Measurements from ENCODE around the gene FDXR. TPM values are rescaled to one million over a fixed set of nuclear protein-coding genes. Genes with fewer than 3 reads are reported as not detected.

FDXR gene
- total and polyA plus RNA-seq, 9 of the 15 experiments (the other 6 are each of a cell fraction or from before 2014, with no cell fraction given): 0.89 to 70.7 (median 30.9) TPM

- no peak for TF ChIP-seq ZNF280A (IDR thresholded peaks at IDR 0.05; ENCODE audit: low read depth, partially characterized antibody)
- peak; percentile 68; the same call in 1 of the 2 replicates for TF ChIP-seq TFAP4 (CRISPR knock-in tag; IDR thresholded peaks at IDR 0.05; ENCODE audit: borderline replicate concordance)
- TF ChIP-seq GATAD2A (IDR thresholded peaks at IDR 0.05): no peak
- TF ChIP-seq NCOR1 (IDR thresholded peaks at IDR 0.05): no peak
- TF ChIP-seq ZNF707 (CRISPR knock-in tag; conservative IDR thresholded peaks at IDR 0.05): no peak
- TF ChIP-seq E2F3 (CRISPR knock-in tag; IDR thresholded peaks at IDR 0.05): peak; percentile 88
- TF ChIP-seq MYBL2 (IDR thresholded peaks at IDR 0.05; ENCODE audit: low read depth): no peak
- no peak for TF ChIP-seq MYBL2 (CRISPR knock-in tag; IDR thresholded peaks at IDR 0.05; ENCODE audit: borderline replicate concordance)
- TF ChIP-seq POLR3A (IDR thresholded peaks at IDR 0.05; ENCODE audit: borderline replicate concordance, extremely low read depth, insufficient read depth, insufficient read length): no peak
- no peak for TF ChIP-seq ZNF23 (CRISPR knock-in tag; IDR thresholded peaks at IDR 0.05)
- TF ChIP-seq TEAD4 (IDR thresholded peaks at IDR 0.05; ENCODE audit: low read length): no peak
- no peak for TF ChIP-seq TEAD4 (CRISPR knock-in tag; IDR thresholded peaks at IDR 0.05; ENCODE audit: borderline replicate concordance)
- TF ChIP-seq POLR2A (conservative IDR thresholded peaks at IDR 0.05): peak; percentile 95
- no peak for TF ChIP-seq ZNF384 (IDR thresholded peaks at IDR 0.05; ENCODE audit: low read depth, low read length)
- peak; percentile 56; the same call in 1 of the 2 replicates for TF ChIP-seq ZNF589 (CRISPR knock-in tag; IDR thresholded peaks at IDR 0.05; ENCODE audit: low read depth)
- no peak for TF ChIP-seq ZNF408 (CRISPR knock-in tag; IDR thresholded peaks at IDR 0.05; ENCODE audit: low read depth)
- TF ChIP-seq ZNF445 (CRISPR knock-in tag; IDR thresholded peaks at IDR 0.05; ENCODE audit: low read depth): no peak
- TF ChIP-seq ZFP1 (CRISPR knock-in tag; IDR thresholded peaks at IDR 0.05): no peak
- TF ChIP-seq GTF2F1 (IDR thresholded peaks at IDR 0.05; ENCODE audit: low read depth, low read length): peak; percentile 29; the same call in 1 of the 2 replicates
- no peak for TF ChIP-seq PCBP2 (IDR thresholded peaks at IDR 0.05; ENCODE audit: low read depth, low read length, poor library complexity, severe bottlenecking)
- no peak for TF ChIP-seq TGIF2 (CRISPR knock-in tag; IDR thresholded peaks at IDR 0.05)
- TF ChIP-seq ELF4 (CRISPR knock-in tag; IDR thresholded peaks at IDR 0.05): peak; percentile 80
- peak; percentile 88 for TF ChIP-seq L3MBTL2 (IDR thresholded peaks at IDR 0.05)
- TF ChIP-seq HSF4 (CRISPR knock-in tag; IDR thresholded peaks at IDR 0.05; ENCODE audit: borderline replicate concordance): no peak
These were observed 461 bp upstream of the FDXR start (continued) for GRCh38 chr17:74873037-74873873.
